ENCODE results near the gene DNMT1.

DNA sequence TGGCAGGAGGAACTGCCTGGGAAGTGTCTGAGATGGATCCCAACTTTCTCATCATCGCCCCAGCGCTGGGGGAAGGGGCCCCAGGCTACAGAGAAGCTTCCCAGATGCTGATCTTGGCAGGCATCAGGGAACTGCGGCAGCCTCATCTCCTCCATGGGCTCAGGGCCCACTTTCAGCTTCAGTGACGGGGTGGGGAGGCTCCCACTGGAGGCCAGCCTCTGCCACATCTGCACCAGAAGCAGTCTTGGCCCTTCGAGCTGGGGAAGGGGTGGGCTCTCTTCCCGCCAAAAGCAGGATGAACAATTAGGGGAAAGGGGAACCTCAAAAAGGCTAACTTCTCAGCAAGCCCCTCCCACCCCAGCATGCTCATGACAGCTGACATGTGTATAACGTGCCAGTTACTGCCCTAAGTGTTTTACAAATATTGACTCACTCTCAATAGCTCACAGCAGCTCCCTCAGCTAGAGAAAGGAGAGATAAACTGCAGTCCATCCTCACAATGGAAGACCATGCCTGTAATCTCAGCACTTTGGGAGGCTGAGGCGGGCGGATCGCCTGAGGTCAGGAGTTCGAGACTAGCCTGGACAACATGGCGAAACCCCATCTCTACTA is 43.5 kb upstream of the DNMT1 start:
- TF ChIP-seq EZH2 (IDR thresholded peaks at IDR 0.05) (no peak), POLR2AphosphoS5 (IDR thresholded peaks at IDR 0.05; ENCODE audit: borderline replicate concordance, low read depth, low read length) (no peak), FOXP2 (optimal IDR thresholded peaks at IDR 0.05; ENCODE audit: control extremely low read depth, extremely low read length, insufficient read depth) (no peak)
